Posterior cingulate gyrus (tissue), 11 donors: ENCODE results near the gene MRPL32.
A peak's percentile ranks its signal among the peaks of the same experiment; 100 is the strongest.
"Not testable (repeated sequence)": the region's sequence is repeated elsewhere in the genome, so short reads cannot be mapped to it uniquely, and the experiment has no call there.

Source experiments
- DNase-seq, 10 donors: peaks; one replicate each; pipeline versions ENCODE4 v3.0.0 to v3.0.0-alpha.2; 2020 to 2021; ENCODE audit warnings: mixed read lengths in 3 of 10
- intact Hi-C: fragments of 100-400 bp; cut with DNase I; formaldehyde crosslinking; loops from one replicate; pipeline ENCODE4 v1.15.1; 2023

Gene MRPL32

GRCh38 chr7:42931834-42932651, at the start of gene MRPL32, which contains the start of gene PSMA2:
Gene MRPL32, plus strand, starts transcription at chr7:42932376. Its CDS starts 11 bp downstream, at chr7:42932387.
Gene PSMA2, minus strand, starts transcription at chr7:42932174. Its CDS starts 16 bp downstream, at chr7:42932158.
- intact Hi-C loops: loop anchor here (1.0 to 10.0 kb wide), 2 partner anchors 20 to 793 kb away; partner anchors contain the start of genes C7orf25 and COA1
- peak; percentile 93 to 99 (median 96) for DNase-seq

- intact Hi-C loops: no loop called here
- peak in 7 of 10 donors; percentile 29 to 93 (median 51) for DNase-seq
Observed at GRCh38 chr7:42883950-42884349, 48.2 kb upstream of the MRPL32 start.

GRCh38 chr7:42885183-42885582, 47.0 kb upstream of the MRPL32 start:
- DNase-seq, intact Hi-C loops: not testable (repeated sequence)

- intact Hi-C loops: no loop called here
- DNase-seq: no peak
Observed at GRCh38 chr7:42886129-42886528, 46.0 kb upstream of the MRPL32 start.

GRCh38 chr7:42886893-42887505, 45.2 kb upstream of the MRPL32 start:
- no peak for DNase-seq
- intact Hi-C loops: no loop called here

- intact Hi-C loops: no loop called here
- no peak for DNase-seq
Observed at GRCh38 chr7:42893346-42894240, 38.6 kb upstream of the MRPL32 start.

GRCh38 chr7:42900842-42901241, 31.3 kb upstream of the MRPL32 start:
- no peak for DNase-seq
- intact Hi-C loops: no loop called here

- intact Hi-C loops: no loop called here
- no peak for DNase-seq
Observed at GRCh38 chr7:42902331-42902730, 29.8 kb upstream of the MRPL32 start.

- intact Hi-C loops: no loop called here
- no peak for DNase-seq
Observed at GRCh38 chr7:42906181-42906580, 26.0 kb upstream of the MRPL32 start.

- DNase-seq: no peak
- intact Hi-C loops: no loop called here
Observed at GRCh38 chr7:42907316-42907715, 24.9 kb upstream of the MRPL32 start.

GRCh38 chr7:42910306-42910705, 21.9 kb upstream of the MRPL32 start:
- DNase-seq: peak in 4 of 10 donors; percentile 44 to 90 (median 56)
- intact Hi-C loops: no loop called here

- intact Hi-C loops: loop anchor here (1.0 kb wide), 1 partner anchor 21 kb away; the partner anchor contains the start of genes MRPL32 and PSMA2
Observed at GRCh38 chr7:42911454-42912447, 20.4 kb upstream of the MRPL32 start, which contains the start of gene C7orf25. Gene C7orf25, minus strand, starts transcription at chr7:42912070. Its CDS starts 1,170 bp downstream, at chr7:42910900.

GRCh38 chr7:42913591-42913990, 18.6 kb upstream of the MRPL32 start:
- intact Hi-C loops: no loop called here
- no peak for DNase-seq

More at GRCh38 chr7:42911454-42912447, 20.4 kb upstream of the MRPL32 start, which contains the start of gene C7orf25:
- peak; percentile 97 to 100 (median 98) for DNase-seq

GRCh38 chr7:42914009-42914408, 18.2 kb upstream of the MRPL32 start:
- intact Hi-C loops: no loop called here
- no peak for DNase-seq

GRCh38 chr7:42914421-42915045, 17.6 kb upstream of the MRPL32 start:
- intact Hi-C loops: no loop called here
- DNase-seq: no peak

- DNase-seq: no peak
- intact Hi-C loops: no loop called here
Observed at GRCh38 chr7:42915356-42915755, 16.8 kb upstream of the MRPL32 start.

- DNase-seq: no peak
- intact Hi-C loops: no loop called here
Observed at GRCh38 chr7:42922017-42922753, 10.0 kb upstream of the MRPL32 start.

- intact Hi-C loops: no loop called here
- no peak for DNase-seq
Observed at GRCh38 chr7:42924223-42924838, 7.8 kb upstream of the MRPL32 start.
